GM03348 (cell line): ENCODE results near the gene DEFB124.

ENCODE experiments used
- DNase-seq: peaks from one replicate; pipeline ENCODE4 v3.0.0; 2012; ENCODE audit warnings: low spot score

The DEFB124 gene

DNA sequence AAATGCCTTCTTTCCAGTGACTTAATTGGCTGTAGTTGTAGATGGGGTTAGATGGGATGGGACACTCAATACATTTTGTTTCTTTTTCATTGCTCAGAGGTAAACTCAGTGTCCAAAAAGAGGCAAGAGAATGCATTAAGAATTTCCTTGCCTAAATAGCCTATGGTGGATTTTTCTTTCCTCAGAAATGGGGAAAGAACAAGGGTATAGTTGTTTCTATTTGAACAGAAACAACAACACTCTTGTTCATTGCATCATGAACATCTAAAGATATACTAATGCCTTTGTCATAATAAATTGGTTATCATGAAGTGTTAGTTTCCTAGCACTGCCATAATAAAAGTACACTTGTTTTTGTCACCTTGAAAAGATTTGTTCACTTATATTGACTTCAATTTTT, 49.1 kb downstream of the DEFB124 start:
- no peak for DNase-seq

- no peak for DNase-seq
These were observed 56.6 kb downstream of the DEFB124 start for GRCh38 chr20:31418307-31418706.

GRCh38 chr20:31415653-31416052, 59.3 kb downstream of the DEFB124 start:
- DNase-seq, result no peak
